ENCODE results near the gene EPB42.

EPB42 gene

GRCh38 chr15:43251185-43251870 lies 30.5 kb upstream of the EPB42 start:
- DNase-seq (ENCODE audit: low read depth in 2 of 2), result no peak
- TF ChIP-seq CTCF (IDR thresholded peaks at IDR 0.05; ENCODE audit: low read depth, low read length), result no peak
- no peak overlapping the region for H3K4me3 ChIP-seq (replicated peaks in 1 of 2; ENCODE audit: low read depth in 2 of 2, low read length in 2 of 2)

- no peak for TF ChIP-seq CTCF (IDR thresholded peaks at IDR 0.05; ENCODE audit: low read depth, low read length)
- no peak for DNase-seq (ENCODE audit: low read depth in 2 of 2)
- H3K4me3 ChIP-seq (replicated peaks in 1 of 2; ENCODE audit: low read depth in 2 of 2, low read length in 2 of 2), result no peak overlapping the region
Observed at GRCh38 chr15:43250785-43251184, 30.0 kb upstream of the EPB42 start.

- no peak overlapping the region for H3K4me3 ChIP-seq (replicated peaks in 1 of 2; ENCODE audit: low read depth in 2 of 2, low read length in 2 of 2)
- TF ChIP-seq CTCF (IDR thresholded peaks at IDR 0.05; ENCODE audit: low read depth, low read length), result no peak
- peak; percentile 52 to 80 for DNase-seq (ENCODE audit: low read depth in 2 of 2)
Observed at GRCh38 chr15:43249699-43250203, 28.9 kb upstream of the EPB42 start.

- no peak for TF ChIP-seq CTCF (IDR thresholded peaks at IDR 0.05; ENCODE audit: low read depth, low read length)
- peak in 1 of 2 donors; percentile 3 for DNase-seq (ENCODE audit: low read depth in 2 of 2)
- H3K4me3 ChIP-seq (replicated peaks in 1 of 2; ENCODE audit: low read depth in 2 of 2, low read length in 2 of 2), result no peak overlapping the region
Observed at GRCh38 chr15:43249236-43249635, 28.4 kb upstream of the EPB42 start.

- no peak for DNase-seq (ENCODE audit: low read depth in 2 of 2)
- TF ChIP-seq CTCF (IDR thresholded peaks at IDR 0.05; ENCODE audit: low read depth, low read length), result no peak
- H3K4me3 ChIP-seq (replicated peaks in 1 of 2; ENCODE audit: low read depth in 2 of 2, low read length in 2 of 2), result no peak overlapping the region
Observed at GRCh38 chr15:43246261-43246774, 25.5 kb upstream of the EPB42 start.

- TF ChIP-seq CTCF (IDR thresholded peaks at IDR 0.05; ENCODE audit: low read depth, low read length), result no peak
- DNase-seq (ENCODE audit: low read depth in 2 of 2), result no peak
Observed at GRCh38 chr15:43244092-43244491, 23.3 kb upstream of the EPB42 start.

More at GRCh38 chr15:43244092-43244491, 23.3 kb upstream of the EPB42 start:
- no peak overlapping the region for H3K4me3 ChIP-seq (replicated peaks in 1 of 2; ENCODE audit: low read depth in 2 of 2, low read length in 2 of 2)

Measured in cardiac fibroblast (primary cell).